Liver (tissue), 9 donors: Measurements from ENCODE around the gene COL20A1. TPM values are rescaled to one million over a fixed set of nuclear protein-coding genes. Genes with fewer than 3 reads are reported as not detected.

Experiments used
- DNase-seq: peaks from one replicate; pipeline ENCODE4 v3.0.0-alpha.2; 2017; ENCODE audit warnings: low spot score
- H3K27ac ChIP-seq, 2 donors: one replicate each; pipeline ENCODE4 v1.7.0; 2013; ENCODE audit warnings: inconsistent platforms in 2 of 2, low read length in 2 of 2, control low read depth in 1 of 2, low read depth in 1 of 2, mild to moderate bottlenecking in 1 of 2
- H3K27me3 ChIP-seq, 4 donors: one replicate each; pipeline versions ENCODE4 v1.6.1 to v1.7.0; 2013; ENCODE audit warnings: low read length in 3 of 4, inconsistent platforms in 1 of 4, mild to moderate bottlenecking in 1 of 4, moderate library complexity in 1 of 4; ENCODE audit not compliant: control insufficient read depth in 4 of 4, insufficient read depth in 4 of 4
- H3K36me3 ChIP-seq, 4 donors: one replicate each; pipeline versions ENCODE4 v1.6.1 to v1.7.0; 2013; ENCODE audit warnings: low read length in 3 of 4, mild to moderate bottlenecking in 3 of 4, low read depth in 1 of 4, moderate library complexity in 1 of 4; ENCODE audit not compliant: control insufficient read depth in 4 of 4, insufficient read depth in 3 of 4
- H3K4me1 ChIP-seq, 4 donors: one replicate each; pipeline versions ENCODE4 v1.6.1 to v1.7.0; 2013; ENCODE audit warnings: low read length in 3 of 4, mild to moderate bottlenecking in 3 of 4, moderate library complexity in 1 of 4; ENCODE audit not compliant: control insufficient read depth in 4 of 4, insufficient read depth in 4 of 4
- H3K4me3 ChIP-seq, 3 donors: one replicate each; pipeline versions ENCODE4 v1.6.1 to v1.7.0; 2013; ENCODE audit warnings: low read length in 3 of 3, control low read depth in 1 of 3, low read depth in 1 of 3, mild to moderate bottlenecking in 1 of 3
- H3K9ac ChIP-seq, 2 donors: one replicate each; pipeline ENCODE4 v1.7.0; 2013; ENCODE audit warnings: low read length in 2 of 2, mild to moderate bottlenecking in 2 of 2, moderate library complexity in 2 of 2, control low read depth in 1 of 2, low read depth in 1 of 2
- H3K9me3 ChIP-seq, 4 donors: one replicate each; pipeline versions ENCODE4 v1.6.1 to v1.7.0; 2013; ENCODE audit warnings: low read length in 3 of 4; ENCODE audit not compliant: control insufficient read depth in 4 of 4
- ATF3 ChIP-seq: IDR thresholded peaks from 2 replicates; pipeline ENCODE4 v1.6.1; 2016; ENCODE audit warnings: antibody characterized with exemption
- CTCF ChIP-seq: fragments of 150-350 bp; IDR thresholded peaks from 2 replicates; pipeline ENCODE4 v1.5.1; 2017; ENCODE audit warnings: improper control_type of control experiment, low read depth, low read length; ENCODE audit not compliant: missing input control
- EGR1 ChIP-seq, 2 donors: IDR thresholded peaks; 2 replicates each; pipeline ENCODE4 v1.6.1; 2016 to 2018; ENCODE audit warnings: antibody characterized with exemption in 2 of 2, low read depth in 2 of 2
- FOXA1 ChIP-seq: IDR thresholded peaks from 2 replicates; pipeline ENCODE4 v1.6.1; 2016; ENCODE audit warnings: antibody characterized with exemption
- GABPA ChIP-seq, 2 donors: IDR thresholded peaks in 1 of 2; conservative IDR thresholded peaks in 1 of 2; 2 replicates each; pipeline ENCODE4 v1.6.1; 2016; ENCODE audit warnings: antibody characterized with exemption in 2 of 2, mild to moderate bottlenecking in 1 of 2, moderate library complexity in 1 of 2
- HNF4A ChIP-seq, 2 donors: conservative IDR thresholded peaks; 2 replicates each; pipeline ENCODE4 v1.6.1; 2016; ENCODE audit warnings: antibody characterized with exemption in 2 of 2, mild to moderate bottlenecking in 2 of 2
- HNF4G ChIP-seq: IDR thresholded peaks from 2 replicates; pipeline ENCODE4 v1.6.1; 2016; ENCODE audit warnings: antibody characterized with exemption
- JUND ChIP-seq, 2 donors: IDR thresholded peaks; 2 replicates each; pipeline ENCODE4 v1.6.1; 2016; ENCODE audit warnings: antibody characterized with exemption in 2 of 2
- MAX ChIP-seq: IDR thresholded peaks from 2 replicates; pipeline ENCODE4 v1.6.1; 2016; ENCODE audit warnings: antibody characterized with exemption
- NR2F2 ChIP-seq: IDR thresholded peaks from 2 replicates; pipeline ENCODE4 v1.6.1; 2016; ENCODE audit warnings: antibody characterized with exemption
- RAD21 ChIP-seq, 2 donors: IDR thresholded peaks; 2 replicates each; pipeline ENCODE4 v1.6.1; 2016; ENCODE audit warnings: antibody characterized with exemption in 2 of 2, mild to moderate bottlenecking in 2 of 2
- REST ChIP-seq: IDR thresholded peaks from 2 replicates; pipeline ENCODE4 v1.6.1; 2016; ENCODE audit warnings: antibody characterized with exemption, mild to moderate bottlenecking
- RXRA ChIP-seq, 2 donors: IDR thresholded peaks; 2 replicates each; pipeline ENCODE4 v1.6.1; 2017 to 2018; ENCODE audit warnings: antibody characterized with exemption in 2 of 2, mild to moderate bottlenecking in 1 of 2
- SP1 ChIP-seq: IDR thresholded peaks from 2 replicates; pipeline ENCODE4 v1.6.1; 2018; ENCODE audit warnings: antibody characterized with exemption, mild to moderate bottlenecking
- TAF1 ChIP-seq: conservative IDR thresholded peaks from 2 replicates; pipeline ENCODE4 v1.6.1; 2016; ENCODE audit warnings: antibody characterized with exemption, mild to moderate bottlenecking
- YY1 ChIP-seq: IDR thresholded peaks from 2 replicates; pipeline ENCODE4 v1.6.1; 2016; ENCODE audit warnings: antibody characterized with exemption, mild to moderate bottlenecking
- ZBTB33 ChIP-seq: IDR thresholded peaks from 2 replicates; pipeline ENCODE4 v1.6.1; 2016; ENCODE audit warnings: antibody characterized with exemption
- WGBS: extraction: QIAGEN DNeasy Blood & Tissue Kit; methylation state at CpG from one replicate; pipeline ENCODE4 v1.1.7; 2013; 5-methylcytosine and 5-hydroxymethylcytosine counted together
- polyA plus RNA-seq, 2 donors: library from polyadenylated mRNA; stranded (reverse) in 1 of 2; unstranded in 1 of 2; fragments of 200-250 nt in 1 of 2; fragments of >200 nt in 1 of 2; fragmentation: Nextera tagmentation in 1 of 2; extraction: Ambion mirVana in 1 of 2; gene quantifications; one replicate each; pipeline versions ENCODE4 v1.2.1 to v1.2.3, GENCODE V29; 2013 to 2015
- total RNA-seq, 2 donors: library from RNA; depleted of rRNA; stranded (reverse); fragments of >200 nt; gene quantifications; one replicate each; pipeline ENCODE4 v1.2.3, GENCODE V29; 2014
- donor health status: healthy.
- donor health status: healthy.
- donor health status: healthy.
- donor health status: healthy.
- donor health status: healthy.

The COL20A1 gene
- total and polyA plus RNA-seq, 4 donors, result not detected

- H3K9me3 ChIP-seq, result peaks cover 0 to 4% (median 0%) of the 10 kb centered on the region in 4 donors
- no peaks in the 10 kb centered on the region for H3K4me1 ChIP-seq
- TF ChIP-seq YY1 (no peak), REST (no peak), HNF4G (no peak), ATF3 (no peak), HNF4A (conservative IDR thresholded peaks at IDR 0.05) (no peak), GABPA (IDR thresholded peaks at IDR 0.05 in 1 of 2, conservative IDR thresholded peaks at IDR 0.05 in 1 of 2) (no peak), RXRA (IDR thresholded peaks at IDR 0.05) (no peak), SP1 (no peak), MAX (no peak), NR2F2 (no peak), JUND (IDR thresholded peaks at IDR 0.05) (no peak), ZBTB33 (no peak), EGR1 (IDR thresholded peaks at IDR 0.05; ENCODE audit: low read depth in 2 of 2) (no peak), CTCF (no peak), FOXA1 (no peak)
- H3K9ac ChIP-seq, result no peak overlapping the region
- no peak overlapping the region for H3K27ac ChIP-seq
- WGBS, result 54% methylated on average over 9 of the region's 9 CpGs
- DNase-seq, result no peak
- no peaks in the 10 kb centered on the region for H3K27me3 ChIP-seq
- H3K36me3 ChIP-seq, result no peaks in the 10 kb centered on the region
- no peak overlapping the region for H3K4me3 ChIP-seq
Measured at GRCh38 chr20:63335711-63336110, 42.7 kb downstream of the COL20A1 start.

GRCh38 chr20:63336232-63336752 lies 43.3 kb downstream of the COL20A1 start:
- H3K9me3 ChIP-seq, result peaks cover 0 to 4% (median 0%) of the 10 kb centered on the region in 4 donors
- H3K4me3 ChIP-seq, result no peak overlapping the region
- no peak overlapping the region for H3K27ac ChIP-seq
- no peaks in the 10 kb centered on the region for H3K36me3 ChIP-seq
- no peak overlapping the region for H3K9ac ChIP-seq
- no peaks in the 10 kb centered on the region for H3K4me1 ChIP-seq
- WGBS, result 91% methylated on average over 29 of the region's 29 CpGs
- DNase-seq, result no peak
- H3K27me3 ChIP-seq, result no peaks in the 10 kb centered on the region
- no peak for TF ChIP-seq RAD21 (IDR thresholded peaks at IDR 0.05)
- no peak for TF ChIP-seq NR2F2
- TF ChIP-seq ATF3, result no peak
- no peak for TF ChIP-seq SP1
- no peak for TF ChIP-seq MAX
- TF ChIP-seq RXRA (IDR thresholded peaks at IDR 0.05), result no peak
- no peak for TF ChIP-seq HNF4A (conservative IDR thresholded peaks at IDR 0.05)
- TF ChIP-seq TAF1, result no peak
- no peak for TF ChIP-seq HNF4G
- TF ChIP-seq ZBTB33, result no peak
- TF ChIP-seq YY1, result no peak
- no peak for TF ChIP-seq FOXA1
- no peak for TF ChIP-seq GABPA (IDR thresholded peaks at IDR 0.05 in 1 of 2, conservative IDR thresholded peaks at IDR 0.05 in 1 of 2)
- TF ChIP-seq CTCF, result no peak
- TF ChIP-seq EGR1 (IDR thresholded peaks at IDR 0.05; ENCODE audit: low read depth in 2 of 2), result no peak
